ENCODE results near the gene ZBTB11. TPM values are rescaled to one million over a fixed set of nuclear protein-coding genes. Genes with fewer than 3 reads are reported as not detected.
"Not testable (repeated sequence)": the region's sequence is repeated elsewhere in the genome, so short reads cannot be mapped to it uniquely, and the experiment has no call there.

Gene ZBTB11
- total RNA-seq, 2 donors from 2014 or later: 12.2 to 14.3 TPM

GRCh38 chr3:101633186-101633585 is 43.7 kb downstream of the ZBTB11 start:
- no peak overlapping the region for H3K4me3 ChIP-seq
- no peak overlapping the region for H3K27ac ChIP-seq
- intact Hi-C loops (cut with DNase I): no loop called here
- H3K9me3 ChIP-seq: no peaks in the 10 kb centered on the region
- DNase-seq: no peak
- TF ChIP-seq CTCF (IDR thresholded peaks at IDR 0.05): no peak
- no peak overlapping the region for H3K9ac ChIP-seq (ENCODE audit: low read depth in 2 of 2, low read length in 2 of 2)
- H3K36me3 ChIP-seq: no peaks in the 10 kb centered on the region
- no peaks in the 10 kb centered on the region for H3K27me3 ChIP-seq
- H3K4me1 ChIP-seq: no peaks in the 10 kb centered on the region

- H3K9ac ChIP-seq (ENCODE audit: low read depth in 2 of 2, low read length in 2 of 2): no peak overlapping the region
- no peaks in the 10 kb centered on the region for H3K27me3 ChIP-seq
- H3K36me3 ChIP-seq: no peaks in the 10 kb centered on the region
- H3K4me3 ChIP-seq: no peak overlapping the region
- no peaks in the 10 kb centered on the region for H3K4me1 ChIP-seq
- no peak overlapping the region for H3K27ac ChIP-seq
- TF ChIP-seq CTCF (IDR thresholded peaks at IDR 0.05): no peak
- H3K9me3 ChIP-seq: no peaks in the 10 kb centered on the region
- no peak for DNase-seq
- intact Hi-C loops (cut with DNase I): no loop called here
Measured at GRCh38 chr3:101632586-101632985, 44.3 kb downstream of the ZBTB11 start.

- H3K9me3 ChIP-seq; H3K4me3 ChIP-seq; H3K4me1 ChIP-seq; H3K27ac ChIP-seq; H3K27me3 ChIP-seq; H3K9ac ChIP-seq (ENCODE audit: low read depth in 2 of 2, low read length in 2 of 2); intact Hi-C loops (cut with DNase I); DNase-seq; H3K36me3 ChIP-seq: not testable (repeated sequence)
Measured at GRCh38 chr3:101631959-101632358, 45.0 kb downstream of the ZBTB11 start.

- intact Hi-C loops (cut with DNase I): no loop called here
- no peak overlapping the region for H3K9ac ChIP-seq (ENCODE audit: low read depth in 2 of 2, low read length in 2 of 2)
- H3K27ac ChIP-seq: no peak overlapping the region
- H3K4me3 ChIP-seq: no peak overlapping the region
- H3K27me3 ChIP-seq: no peaks in the 10 kb centered on the region
- TF ChIP-seq CTCF (IDR thresholded peaks at IDR 0.05): no peak
- H3K36me3 ChIP-seq: no peaks in the 10 kb centered on the region
- no peaks in the 10 kb centered on the region for H3K4me1 ChIP-seq
- H3K9me3 ChIP-seq: no peaks in the 10 kb centered on the region
- no peak for DNase-seq
Measured at GRCh38 chr3:101631098-101631796, 45.7 kb downstream of the ZBTB11 start.

GRCh38 chr3:101629219-101629618 is 47.7 kb downstream of the ZBTB11 start:
- Histone ChIP-seq H3K27me3 (no peaks in the 10 kb centered on the region), H3K9ac (ENCODE audit: low read depth in 2 of 2, low read length in 2 of 2) (no peak overlapping the region), H3K4me3 (no peak overlapping the region), H3K4me1 (no peaks in the 10 kb centered on the region), H3K36me3 (no peaks in the 10 kb centered on the region), H3K9me3 (no peaks in the 10 kb centered on the region), H3K27ac (no peak overlapping the region)
- no peak for DNase-seq
- intact Hi-C loops (cut with DNase I): no loop called here
- no peak for TF ChIP-seq CTCF (IDR thresholded peaks at IDR 0.05)

GRCh38 chr3:101625879-101626278 is 51.1 kb downstream of the ZBTB11 start:
- TF ChIP-seq CTCF (IDR thresholded peaks at IDR 0.05): no peak
- no peaks in the 10 kb centered on the region for H3K27me3 ChIP-seq
- no peaks in the 10 kb centered on the region for H3K4me1 ChIP-seq
- no peak overlapping the region for H3K9ac ChIP-seq (ENCODE audit: low read depth in 2 of 2, low read length in 2 of 2)
- DNase-seq: no peak
- no peak overlapping the region for H3K4me3 ChIP-seq
- no peaks in the 10 kb centered on the region for H3K9me3 ChIP-seq
- H3K36me3 ChIP-seq: no peaks in the 10 kb centered on the region
- H3K27ac ChIP-seq: no peak overlapping the region
- intact Hi-C loops (cut with DNase I): no loop called here

Data from colonic mucosa (tissue), 4 donors.